GM10266 (cell line): ENCODE measurements around the gene KCNJ9.

Experiments used
- DNase-seq: peaks from one replicate; pipeline ENCODE4 v3.0.0; 2012; ENCODE audit errors: extremely low spot score
- TF ChIP-seq, protein P1 (sequence below): IDR thresholded peaks from 2 replicates; pipeline ENCODE4 v1.5.1; 2012; ENCODE audit warnings: mild to moderate bottlenecking, low read depth; ENCODE audit not compliant: control insufficient read depth, insufficient read depth; ENCODE audit errors: missing control alignments

The KCNJ9 gene

DNA sequence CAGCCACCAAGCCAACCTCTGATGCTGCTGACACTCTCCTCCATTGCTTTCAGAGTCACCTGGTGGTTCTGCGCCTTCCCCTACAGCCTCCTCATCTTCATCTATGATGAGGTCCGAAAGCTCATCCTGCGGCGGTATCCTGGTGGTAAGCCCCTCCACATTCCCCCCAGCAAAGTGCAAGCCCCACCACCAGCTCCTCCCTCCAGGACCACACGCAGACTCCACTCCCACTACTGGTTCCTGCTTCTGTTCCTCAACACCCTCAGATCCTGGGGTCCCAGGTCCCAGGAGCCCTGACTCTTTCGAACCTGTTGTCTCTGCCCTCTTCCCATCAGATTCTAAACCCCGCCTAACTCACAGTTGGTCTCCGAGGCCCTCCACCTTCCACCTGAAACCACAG is 58.5 kb downstream of the KCNJ9 start:
- TF ChIP-seq, protein P1, sequence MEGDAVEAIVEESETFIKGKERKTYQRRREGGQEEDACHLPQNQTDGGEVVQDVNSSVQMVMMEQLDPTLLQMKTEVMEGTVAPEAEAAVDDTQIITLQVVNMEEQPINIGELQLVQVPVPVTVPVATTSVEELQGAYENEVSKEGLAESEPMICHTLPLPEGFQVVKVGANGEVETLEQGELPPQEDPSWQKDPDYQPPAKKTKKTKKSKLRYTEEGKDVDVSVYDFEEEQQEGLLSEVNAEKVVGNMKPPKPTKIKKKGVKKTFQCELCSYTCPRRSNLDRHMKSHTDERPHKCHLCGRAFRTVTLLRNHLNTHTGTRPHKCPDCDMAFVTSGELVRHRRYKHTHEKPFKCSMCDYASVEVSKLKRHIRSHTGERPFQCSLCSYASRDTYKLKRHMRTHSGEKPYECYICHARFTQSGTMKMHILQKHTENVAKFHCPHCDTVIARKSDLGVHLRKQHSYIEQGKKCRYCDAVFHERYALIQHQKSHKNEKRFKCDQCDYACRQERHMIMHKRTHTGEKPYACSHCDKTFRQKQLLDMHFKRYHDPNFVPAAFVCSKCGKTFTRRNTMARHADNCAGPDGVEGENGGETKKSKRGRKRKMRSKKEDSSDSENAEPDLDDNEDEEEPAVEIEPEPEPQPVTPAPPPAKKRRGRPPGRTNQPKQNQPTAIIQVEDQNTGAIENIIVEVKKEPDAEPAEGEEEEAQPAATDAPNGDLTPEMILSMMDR, result no peak
- DNase-seq, result no peak
